Measurements from ENCODE around the gene FGD1. TPM values are rescaled to one million over a fixed set of nuclear protein-coding genes. Genes with fewer than 3 reads are reported as not detected.
"Not testable (repeated sequence)": the region's sequence is repeated elsewhere in the genome, so short reads cannot be mapped to it uniquely, and the experiment has no call there.

Gene FGD1
- 15.6 TPM for polyA plus RNA-seq (2013, experiment 1 of 2; ENCODE audit: insufficient read length)
- polyA plus RNA-seq (2013, experiment 2 of 2; ENCODE audit: insufficient read length): 13.8 TPM

GRCh38 chrX:54495814-54496516 lies at the start of gene FGD1:
FGD1 (minus strand) TSS chrX:54496234; CDS start chrX:54495432, 802 bp downstream.
- peak; percentile 58 for DNase-seq

- DNase-seq: not testable (repeated sequence)
These were observed 46.2 kb upstream of the FGD1 start for GRCh38 chrX:54542239-54542638.

- peak; percentile 79 for DNase-seq
These were observed 44.3 kb upstream of the FGD1 start for GRCh38 chrX:54540289-54540688.

- DNase-seq: no peak
These were observed 38.2 kb upstream of the FGD1 start for GRCh38 chrX:54534271-54534670.

- DNase-seq: no peak
These were observed 34.4 kb upstream of the FGD1 start for GRCh38 chrX:54530357-54530900.

- DNase-seq: peak; percentile 82
These were observed 33.7 kb upstream of the FGD1 start, which contains the start of gene GNL3L for GRCh38 chrX:54529552-54530356. GNL3L (plus strand) TSS chrX:54530219; CDS start chrX:54532567, 2,348 bp downstream.

- no peak for DNase-seq
These were observed 33.1 kb upstream of the FGD1 start for GRCh38 chrX:54529151-54529550.

- DNase-seq: peak; percentile 65
These were observed 13.4 kb upstream of the FGD1 start for GRCh38 chrX:54509400-54509799.

- no peak for DNase-seq
These were observed 902 bp upstream of the FGD1 start for GRCh38 chrX:54496936-54497335.

GRCh38 chrX:54496517-54496852 lies 451 bp upstream of the FGD1 start:
- peak; percentile 8 for DNase-seq

GRCh38 chrX:54494989-54495813 lies 833 bp downstream of the FGD1 start:
- peak; percentile 28 for DNase-seq

- peak; percentile 18 for DNase-seq
These were observed 1.7 kb downstream of the FGD1 start for GRCh38 chrX:54494166-54494988.

GRCh38 chrX:54492340-54492739 lies 3.7 kb downstream of the FGD1 start:
- peak; percentile 64 for DNase-seq

GRCh38 chrX:54489819-54490218 lies 6.2 kb downstream of the FGD1 start:
- not testable (repeated sequence) for DNase-seq

GRCh38 chrX:54484666-54485065 lies 11.4 kb downstream of the FGD1 start:
- DNase-seq: peak; percentile 7

GRCh38 chrX:54483946-54484345 lies 12.1 kb downstream of the FGD1 start:
- no peak for DNase-seq

- peak; percentile 28 for DNase-seq
These were observed 13.0 kb downstream of the FGD1 start for GRCh38 chrX:54482839-54483593.

GRCh38 chrX:54479136-54480111 lies 16.6 kb downstream of the FGD1 start:
- DNase-seq: peak; percentile 18
